ENCODE results near the gene PPIL3.
A peak's percentile ranks its signal among the peaks of the same experiment; 100 is the strongest.
"Not testable (repeated sequence)": the region's sequence is repeated elsewhere in the genome, so short reads cannot be mapped to it uniquely, and the experiment has no call there.

PPIL3 gene

DNA sequence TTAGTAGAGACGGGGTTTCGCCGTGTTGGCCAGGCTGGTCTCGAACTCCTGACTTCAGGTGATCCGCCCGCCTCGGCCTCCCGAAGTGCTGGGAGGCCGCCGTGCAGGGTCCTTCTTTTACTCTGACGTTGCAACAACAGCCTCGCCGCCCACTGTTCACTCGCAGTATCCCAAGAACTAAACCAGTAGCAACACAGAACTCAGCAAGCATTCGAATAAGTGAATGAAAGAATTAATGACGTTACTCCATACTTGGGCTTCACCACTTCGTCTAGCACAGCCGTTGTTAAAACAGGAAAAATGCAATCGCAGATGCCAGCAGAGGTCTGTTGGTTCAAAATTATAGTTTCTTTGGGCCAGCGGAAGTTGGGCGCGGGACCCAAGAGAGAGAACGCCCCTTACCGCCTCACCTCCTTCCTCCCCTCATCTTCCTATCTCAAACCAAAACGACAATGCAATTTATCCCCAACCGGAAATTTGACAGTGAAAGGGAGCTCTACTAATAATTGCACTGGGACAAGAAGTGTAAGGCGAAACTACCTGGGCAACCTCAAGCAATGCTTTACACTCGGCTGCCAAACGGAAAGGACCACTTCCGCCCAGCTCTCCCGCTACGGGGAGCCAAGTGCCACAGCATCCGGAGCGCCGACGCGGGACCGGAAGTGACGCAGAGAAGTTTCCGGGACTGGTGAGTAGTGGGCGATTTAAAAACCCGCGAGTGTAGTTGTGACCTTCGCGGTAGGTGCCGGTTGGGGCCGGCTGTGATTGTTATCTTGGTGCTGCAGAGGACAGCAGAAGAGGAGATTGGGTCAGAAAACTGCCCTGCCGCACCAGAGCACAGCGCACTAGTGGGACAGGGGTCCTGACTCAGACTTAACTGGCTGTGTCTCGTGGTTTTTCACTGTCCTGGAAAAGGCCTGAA is at the start of gene PPIL3, which contains the start of gene NIF3L1:
TSS of gene PPIL3 (minus strand) at position 374 of the 922 bp plus-strand sequence. CDS start 1,462 bp downstream, outside the sequence.
TSS of gene NIF3L1 (plus strand) at position 668 of the 922 bp plus-strand sequence. CDS start 2,573 bp downstream, outside the sequence.
- DNase-seq (ENCODE audit: low spot score) = peak; percentile 63

DNA sequence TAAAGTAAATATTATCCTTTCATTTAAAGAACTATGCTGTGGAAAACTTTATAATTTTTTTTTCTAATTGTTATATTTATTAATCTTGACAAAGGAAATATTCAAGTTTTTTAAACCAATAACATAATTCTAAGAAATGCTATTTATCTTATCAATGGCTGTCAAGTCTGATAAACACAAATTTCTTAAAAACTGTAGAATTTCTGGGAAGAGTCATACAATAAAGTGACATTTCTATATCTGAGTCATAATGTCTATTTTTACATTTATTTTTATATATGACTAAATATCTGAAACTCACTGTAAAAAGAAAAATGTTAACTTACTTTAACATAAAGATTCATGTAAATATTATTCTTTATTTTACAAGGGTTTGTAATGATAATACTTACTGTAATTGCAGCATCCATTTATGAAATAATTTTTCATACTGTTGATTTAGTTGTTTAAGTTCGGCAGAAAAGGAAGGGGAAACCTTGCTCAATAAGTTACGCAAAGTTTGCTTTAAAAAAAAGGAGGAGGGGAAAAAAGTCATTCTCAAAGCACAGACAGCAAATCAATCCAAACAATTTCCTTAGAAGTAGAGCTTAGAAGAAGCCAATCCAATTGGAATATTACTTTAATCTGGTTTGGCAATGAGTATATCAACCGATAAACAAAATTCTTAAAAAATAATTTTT is 42.2 kb upstream of the PPIL3 start:
- no peak for DNase-seq (ENCODE audit: low spot score)

DNA sequence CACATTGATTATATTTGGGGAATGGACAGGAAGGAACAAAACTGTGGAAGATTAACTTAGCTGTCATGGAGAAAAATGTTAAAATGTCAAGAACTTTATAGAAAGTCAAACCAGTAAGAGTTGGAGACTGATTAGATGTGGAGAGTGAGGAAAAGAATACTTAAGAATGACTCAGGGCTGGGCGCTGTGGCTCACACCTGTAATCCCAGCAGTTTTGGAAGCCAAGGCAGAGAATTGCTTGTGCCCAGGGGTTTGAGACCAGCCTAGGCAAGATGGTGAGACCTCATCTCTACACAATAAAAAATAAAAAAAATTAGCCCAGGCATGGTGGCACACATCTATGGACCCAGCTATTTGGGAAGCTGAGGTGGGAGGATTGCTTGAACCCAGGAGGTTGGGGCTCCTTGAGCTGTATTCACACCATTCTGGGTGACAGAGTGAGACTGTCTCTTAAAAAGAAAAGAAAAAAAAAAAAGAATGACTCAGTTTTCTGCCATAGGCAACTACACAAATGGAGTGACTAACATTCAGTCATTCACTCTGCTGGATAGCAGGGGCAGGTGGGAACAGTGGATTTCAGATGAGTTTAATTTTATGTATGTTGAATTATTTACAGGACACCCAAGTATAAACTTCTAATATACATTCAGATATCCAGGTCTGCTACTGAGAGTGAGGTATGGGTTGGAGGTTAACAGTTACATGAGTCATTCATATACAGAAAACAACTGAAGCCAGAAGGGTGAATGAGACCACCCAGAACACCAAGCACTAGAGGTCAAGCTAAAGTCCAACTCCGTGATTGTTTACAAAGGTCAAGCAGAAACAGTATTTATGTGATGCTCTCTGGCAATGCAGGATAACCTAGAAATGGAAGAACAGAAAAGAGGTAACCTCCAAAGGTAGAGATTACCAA is 40.7 kb upstream of the PPIL3 start:
- DNase-seq (ENCODE audit: low spot score) = no peak

DNA sequence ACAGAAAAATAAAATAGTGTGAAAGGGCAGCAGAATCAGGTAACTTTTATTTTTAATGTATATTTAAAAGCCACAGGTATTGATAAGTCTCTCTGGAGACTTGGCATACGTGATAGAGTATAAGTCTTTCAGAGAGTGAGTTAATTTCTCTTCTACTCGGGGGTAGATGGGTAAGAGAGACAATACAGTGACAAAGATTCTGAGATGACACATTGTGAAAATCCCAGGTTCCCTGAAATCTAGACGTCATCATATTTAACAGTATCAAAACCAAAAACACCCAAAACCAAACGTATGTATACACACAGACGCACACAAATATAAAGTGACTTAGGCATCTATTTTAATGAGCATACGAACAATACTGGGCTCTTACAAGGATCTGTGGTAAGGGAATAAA is 33.6 kb upstream of the PPIL3 start:
- DNase-seq (ENCODE audit: low spot score) = no peak

DNA sequence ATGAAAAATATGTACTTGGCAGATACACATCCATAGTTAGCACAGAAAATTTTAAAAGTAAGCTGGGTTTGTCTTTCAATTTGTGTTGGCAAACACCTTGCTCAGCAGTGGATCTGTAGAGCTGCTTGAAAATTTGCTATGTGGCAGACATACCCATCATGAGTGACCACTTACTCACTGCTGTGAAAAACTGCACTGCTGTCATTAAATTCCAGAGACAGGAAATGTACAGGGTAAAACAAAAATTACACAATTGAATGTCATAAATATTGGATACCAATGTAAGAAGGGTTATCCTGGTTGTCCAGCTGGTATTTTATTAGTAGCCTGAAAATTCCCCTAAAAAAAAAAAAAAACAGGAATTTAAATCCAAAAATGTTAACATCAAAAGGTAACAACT is 24.8 kb upstream of the PPIL3 start:
- DNase-seq (ENCODE audit: low spot score) = no peak

DNA sequence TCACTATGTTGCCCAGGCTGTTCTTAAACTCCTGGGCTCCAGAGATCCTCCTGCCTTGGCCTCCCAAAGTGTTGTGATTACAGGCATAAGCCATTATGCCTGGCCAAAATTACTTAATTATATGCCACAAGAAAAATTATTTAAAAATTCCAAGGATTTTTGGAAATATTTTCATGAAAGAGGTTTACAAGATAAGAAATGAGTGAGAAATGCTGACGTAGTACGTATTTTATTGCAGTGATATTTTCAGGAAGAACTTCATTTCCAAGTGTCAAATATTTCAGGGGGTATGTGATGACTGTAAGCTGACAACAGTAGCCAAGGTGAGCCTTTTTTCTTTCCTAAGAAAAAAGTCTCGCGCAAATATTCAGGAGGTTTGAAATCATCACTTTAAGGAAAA is 21.1 kb upstream of the PPIL3 start:
- no peak for DNase-seq (ENCODE audit: low spot score)

DNA sequence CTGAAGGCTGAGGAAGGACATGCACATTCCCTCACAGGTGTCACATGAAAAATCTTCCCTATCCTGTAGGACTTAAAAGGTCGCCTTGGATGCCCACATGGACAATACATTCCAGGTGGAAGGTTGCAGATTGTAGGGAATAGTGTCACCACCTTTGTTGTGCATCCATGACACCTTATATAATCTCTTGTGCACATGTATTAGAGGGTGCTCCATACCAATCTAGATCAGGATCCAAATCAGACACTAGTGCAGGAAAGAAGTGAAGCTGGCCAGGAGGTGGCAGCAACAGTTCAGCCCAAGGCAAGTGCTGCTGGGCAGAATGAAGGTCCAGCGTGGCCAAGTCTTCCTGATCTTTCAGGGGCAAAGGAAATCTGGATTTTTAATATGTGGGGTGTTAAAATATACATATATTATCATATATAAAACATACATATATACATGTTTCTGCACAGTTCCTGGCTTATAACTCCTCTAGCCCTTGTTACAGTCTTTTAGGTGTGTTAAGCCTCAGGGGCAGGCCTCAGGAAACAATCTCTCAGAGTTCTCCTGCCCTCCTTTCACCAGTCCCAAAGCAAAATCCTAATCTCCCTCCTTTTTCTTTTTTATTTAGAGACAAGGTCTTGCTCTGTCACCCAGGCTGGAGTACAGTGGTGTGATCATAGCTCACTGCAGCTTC is 16.9 kb upstream of the PPIL3 start:
- peak; percentile 41 for DNase-seq (ENCODE audit: low spot score)

DNA sequence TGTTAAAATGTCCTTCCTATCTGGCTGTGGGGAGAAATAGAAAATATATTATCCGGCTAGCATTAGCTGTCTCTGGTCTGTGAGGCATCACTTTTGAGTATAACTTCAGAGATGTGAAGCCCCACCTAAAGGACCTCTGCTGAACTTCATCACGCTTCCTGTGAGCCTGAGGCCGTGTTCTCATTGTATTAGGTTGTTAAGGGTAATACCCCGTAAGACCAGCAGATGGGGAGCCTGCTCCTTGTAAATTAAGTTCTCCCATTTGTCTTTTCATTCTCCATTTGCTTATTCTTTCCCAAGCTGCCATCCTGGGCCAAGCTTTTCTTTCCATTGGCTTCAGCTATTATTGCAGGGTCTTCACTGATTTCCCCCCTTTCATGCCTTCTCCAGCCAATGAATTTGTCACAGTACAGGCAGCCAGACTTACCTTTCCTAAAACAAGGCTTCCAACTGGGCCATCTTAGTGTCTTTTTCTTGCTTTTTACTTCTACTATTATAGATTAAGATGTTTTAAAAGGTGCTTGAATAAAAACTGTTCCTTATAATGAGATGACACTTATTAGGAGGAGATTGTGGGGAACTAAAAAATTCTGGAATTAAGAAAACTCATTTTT is 12.7 kb upstream of the PPIL3 start:
- peak; percentile 76 for DNase-seq (ENCODE audit: low spot score)

DNA sequence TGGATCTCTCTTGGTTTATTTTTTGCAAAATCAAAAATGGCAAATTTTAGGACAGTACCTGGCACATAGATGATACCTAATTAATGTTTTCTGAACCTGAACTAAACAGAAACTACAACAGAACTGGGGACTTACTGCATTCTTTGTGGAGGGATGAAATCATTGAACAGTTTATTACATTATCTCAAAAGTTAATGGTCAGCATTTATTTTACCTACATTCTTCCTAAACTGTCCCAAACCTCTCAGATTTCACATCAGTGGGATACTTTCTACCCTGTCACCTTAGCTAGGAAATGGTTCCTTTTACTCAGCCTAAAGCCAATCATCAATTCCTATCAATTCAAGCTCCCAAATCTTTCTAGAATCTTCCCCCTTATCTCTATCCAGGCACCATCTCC is 10.6 kb upstream of the PPIL3 start:
- no peak for DNase-seq (ENCODE audit: low spot score)

DNA sequence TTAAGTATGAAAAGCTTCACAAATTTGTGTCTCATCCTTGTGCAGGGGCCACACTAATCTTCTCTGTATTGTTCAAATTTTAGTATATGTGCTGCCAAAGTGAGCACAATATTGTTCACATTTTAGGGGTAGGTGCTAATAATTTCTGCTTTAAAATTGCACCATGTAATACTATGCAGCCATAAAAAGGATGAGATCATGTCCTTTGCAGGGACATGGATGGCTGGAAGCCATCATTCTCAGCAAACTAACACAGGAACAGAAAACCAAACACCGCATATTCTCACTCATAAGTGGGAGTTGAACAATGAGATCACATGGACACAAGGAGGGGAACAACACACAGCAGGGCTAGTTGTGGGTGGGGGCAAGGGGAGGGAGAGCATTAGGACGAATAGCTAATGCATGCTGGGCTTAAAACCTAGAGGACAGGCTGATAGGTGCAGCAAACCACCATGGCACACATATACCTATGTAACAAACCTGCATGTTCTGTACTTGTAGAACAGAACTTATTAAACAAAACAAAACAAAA is 7.1 kb downstream of the PPIL3 start:
- DNase-seq (ENCODE audit: low spot score) = not testable (repeated sequence)

DNA sequence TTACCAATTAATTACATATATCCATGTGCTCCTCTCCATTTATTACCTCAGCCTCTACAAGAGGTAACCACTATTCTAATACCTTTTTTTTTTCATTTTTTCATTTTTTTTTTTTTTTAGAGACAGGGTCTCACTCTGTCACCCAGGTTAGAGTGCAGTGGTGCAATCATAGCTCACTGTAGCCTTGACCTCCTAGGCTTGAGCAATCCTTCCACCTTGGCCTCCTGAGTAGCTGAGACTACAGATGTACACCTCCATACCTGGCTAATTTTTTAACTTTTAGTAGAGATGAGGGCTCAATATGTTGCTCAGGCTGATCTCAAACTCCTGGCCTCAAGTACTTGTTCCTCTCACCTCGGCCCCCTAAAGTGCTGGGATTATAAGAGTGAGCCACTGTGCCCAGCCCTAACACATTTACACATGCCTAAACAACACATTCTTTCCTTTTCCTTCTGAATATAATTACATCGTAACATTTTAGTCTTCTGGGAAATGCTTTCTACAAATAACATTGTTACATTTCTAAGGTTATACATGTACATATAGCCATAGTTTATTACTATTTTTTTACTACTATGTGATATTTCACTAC is 10.5 kb downstream of the PPIL3 start:
- DNase-seq (ENCODE audit: low spot score) = no peak

DNA sequence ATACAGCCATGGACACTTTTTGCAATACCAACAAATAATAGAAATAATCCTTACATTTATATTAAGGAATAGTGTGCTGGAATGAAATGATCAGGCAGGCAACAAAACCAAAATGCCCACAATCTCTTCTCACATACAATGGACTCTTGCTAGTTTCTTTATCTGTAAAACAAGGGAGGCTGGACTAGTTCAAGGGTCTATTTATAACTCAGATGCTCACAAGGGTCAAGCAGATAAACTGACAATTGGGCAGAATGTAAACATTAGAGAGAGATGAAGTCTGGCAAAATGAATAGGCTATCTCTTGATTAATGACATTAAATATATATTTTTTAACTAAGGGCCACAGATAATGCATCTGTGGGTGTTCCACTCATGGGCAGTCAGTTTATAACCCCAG is 11.4 kb downstream of the PPIL3 start:
- DNase-seq (ENCODE audit: low spot score) = no peak

DNA sequence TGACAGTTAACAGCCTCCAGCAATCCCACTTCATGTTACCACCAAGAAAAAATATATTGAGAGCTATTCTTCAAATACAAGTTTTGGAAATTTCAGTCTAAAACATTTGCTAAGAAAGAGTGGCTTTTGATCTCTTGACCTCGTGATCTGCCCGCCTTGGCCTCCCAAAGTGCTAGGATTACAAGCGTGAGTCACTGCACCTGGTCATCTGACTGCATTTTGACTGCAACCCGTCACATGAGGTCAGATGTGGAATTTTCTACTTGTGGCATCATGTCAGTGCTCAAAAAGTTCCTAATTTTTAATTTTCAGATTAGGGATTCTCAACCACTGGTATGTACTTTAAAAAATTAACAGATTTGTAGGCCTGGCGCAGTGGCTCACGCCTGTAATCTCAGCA is 15.3 kb downstream of the PPIL3 start:
- no peak for DNase-seq (ENCODE audit: low spot score)

DNA sequence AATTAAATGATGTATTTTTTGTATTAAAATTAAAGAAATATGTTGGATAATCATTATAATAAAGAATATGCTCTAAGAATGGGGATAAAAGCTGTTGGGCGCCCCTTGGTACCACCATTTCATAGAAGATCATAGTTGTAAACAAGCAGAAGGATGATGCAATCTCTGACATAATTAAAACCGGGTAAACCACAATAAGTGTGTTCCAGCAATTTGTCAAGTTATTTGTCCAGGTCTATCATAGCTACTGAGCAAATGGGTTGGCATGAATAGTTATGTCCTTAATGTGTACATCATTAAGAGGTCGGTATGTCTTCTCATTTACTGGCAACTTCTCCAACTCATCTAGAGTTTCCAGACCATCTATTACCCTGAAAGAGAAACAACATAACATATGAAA is 17.7 kb downstream of the PPIL3 start:
- DNase-seq (ENCODE audit: low spot score) = no peak

DNA sequence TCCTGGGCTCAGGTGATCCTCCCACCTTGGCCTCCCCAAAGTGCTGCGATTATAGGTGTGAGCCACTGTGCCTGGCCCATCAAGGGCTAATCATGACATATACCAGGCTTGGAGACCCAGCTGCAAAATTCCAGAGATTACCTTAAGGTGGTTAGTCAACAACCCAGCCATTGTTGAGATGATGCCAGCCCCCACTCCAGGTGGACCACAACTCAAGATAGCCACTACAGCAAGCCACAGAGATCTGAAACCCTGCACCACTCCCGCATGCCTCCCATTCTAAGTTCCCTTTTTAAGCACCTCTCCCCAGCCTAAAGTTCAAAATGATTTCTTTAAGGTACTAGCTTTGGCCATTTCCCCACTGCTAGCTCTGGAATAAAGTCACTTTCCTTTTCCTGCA is 19.9 kb downstream of the PPIL3 start:
- DNase-seq (ENCODE audit: low spot score) = no peak

DNA sequence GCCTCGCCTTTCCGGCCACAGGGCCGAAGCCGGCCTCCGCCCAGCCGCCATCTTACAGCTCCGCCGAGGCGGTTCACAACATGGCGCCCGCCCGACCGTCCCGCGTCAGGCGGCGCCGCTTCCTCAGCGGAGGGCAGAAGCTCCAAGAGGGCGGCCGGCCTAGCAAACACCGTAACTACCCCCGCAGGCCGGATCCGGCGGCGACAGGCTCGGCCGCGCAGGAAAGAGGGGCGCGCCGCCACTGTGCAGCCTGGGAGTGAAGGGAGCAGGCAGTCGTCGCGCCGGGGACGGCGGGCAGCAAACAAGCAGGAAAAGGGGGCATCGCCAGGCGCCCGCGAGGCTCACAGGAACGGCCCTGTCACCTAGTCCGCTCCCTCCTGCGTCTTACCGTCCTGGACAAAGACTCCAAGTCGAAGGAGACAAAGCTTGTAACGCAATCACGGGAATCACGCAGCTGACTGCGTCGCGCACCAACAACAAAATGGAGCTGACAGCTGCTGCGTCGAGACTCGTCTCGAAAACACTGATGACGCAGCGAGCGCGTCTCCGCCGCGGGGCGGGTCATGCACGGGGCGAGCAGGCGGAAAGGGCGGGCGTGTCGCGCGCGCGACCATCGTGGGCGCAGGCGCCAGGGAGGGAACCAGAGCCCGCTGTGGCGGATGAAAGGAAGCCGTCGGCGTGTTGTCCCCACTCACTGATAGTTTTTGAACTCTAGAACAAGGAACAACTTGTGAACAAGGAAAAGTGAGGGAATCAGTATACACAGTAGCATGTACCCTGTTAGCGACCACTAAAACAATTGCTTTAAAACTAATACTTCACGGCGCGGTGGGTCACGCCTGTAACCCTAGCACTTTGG is 24.5 kb downstream of the PPIL3 start, which contains the start of gene CLK1:
TSS of gene CLK1 (minus strand) at position 483 of the 859 bp plus-strand sequence. CDS start 2,796 bp downstream, outside the sequence.
- DNase-seq (ENCODE audit: low spot score) = peak; percentile 76

DNA sequence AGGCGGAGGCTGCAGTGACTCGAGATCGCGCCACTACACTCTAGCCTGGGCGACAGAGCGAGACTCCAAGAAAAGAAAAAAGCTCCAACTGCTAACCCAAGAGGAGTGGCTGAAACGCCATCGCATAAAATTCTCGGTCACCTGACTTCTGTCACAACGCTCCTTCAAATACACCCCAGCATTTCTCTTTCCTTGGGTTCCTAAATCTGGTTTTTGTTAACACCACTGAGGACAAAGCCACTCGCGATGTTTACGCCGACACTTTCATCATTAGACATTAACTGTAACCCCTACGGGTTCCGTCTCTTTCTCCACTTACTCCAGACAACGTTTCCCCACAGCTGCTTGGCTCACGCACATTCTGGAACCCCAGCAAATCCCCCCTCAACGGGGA is 25.1 kb downstream of the PPIL3 start:
- no peak for DNase-seq (ENCODE audit: low spot score)

DNA sequence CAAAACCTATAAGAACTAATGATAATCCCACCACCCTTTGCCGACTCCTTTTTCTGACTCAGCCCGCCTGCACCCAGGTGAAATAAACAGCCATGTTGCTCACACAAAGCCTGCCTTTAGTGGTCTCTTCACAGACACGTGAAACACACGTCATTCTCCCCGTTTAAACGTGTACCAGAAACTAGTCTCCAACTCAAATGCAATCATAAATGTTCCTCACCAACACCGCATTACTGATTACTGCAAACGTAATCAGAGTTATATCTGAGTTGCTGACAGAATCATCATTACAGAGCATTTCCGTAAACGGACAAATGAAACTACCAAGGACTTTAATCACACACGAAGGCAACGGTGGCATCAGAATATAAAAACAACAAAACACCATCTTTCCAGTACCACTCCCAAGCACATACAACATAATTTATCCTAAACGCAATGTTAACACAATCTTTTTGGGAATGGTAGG is 26.3 kb downstream of the PPIL3 start:
- no peak for DNase-seq (ENCODE audit: low spot score)

DNA sequence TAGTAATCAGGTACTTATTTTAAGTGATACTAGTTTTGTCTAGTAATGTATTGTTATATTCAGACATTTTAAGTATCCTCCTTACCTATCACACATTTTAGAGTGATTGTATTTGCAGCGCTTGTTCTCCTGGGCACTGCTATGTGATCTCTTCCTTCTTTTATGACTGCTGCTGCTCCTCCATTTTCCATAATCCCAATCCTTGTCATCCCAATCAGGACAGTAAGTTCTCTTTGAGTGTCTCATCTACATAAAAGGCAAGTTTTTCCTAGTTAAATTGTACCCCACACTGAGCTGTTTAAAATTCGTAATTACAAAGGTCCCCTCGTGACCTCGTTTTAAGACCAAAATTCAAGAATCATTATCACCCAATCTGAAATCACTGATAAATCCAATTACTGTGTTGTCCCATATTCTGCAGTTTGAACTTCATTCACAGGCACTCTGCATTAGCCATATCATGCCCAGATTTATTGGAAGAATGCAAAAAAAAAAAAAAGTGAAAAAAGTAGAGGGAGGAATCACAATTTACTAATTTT is 27.2 kb downstream of the PPIL3 start:
- no peak for DNase-seq (ENCODE audit: low spot score)

All from HuH-7.5 (cell line).